Kidney glomerular epithelial cell (primary cell): ENCODE measurements around the gene GJA1.
A peak's percentile ranks its signal among the peaks of the same experiment; 100 is the strongest.
"Not testable (repeated sequence)": the region's sequence is repeated elsewhere in the genome, so short reads cannot be mapped to it uniquely, and the experiment has no call there.

Source experiments
- DNase-seq: peaks from one replicate; lab custom pipeline; 2025; lab: John Stamatoyannopoulos, UW

The GJA1 gene

GRCh38 chr6:121435444-121436069, at the start of gene GJA1:
TSS of gene GJA1 (plus strand) at chr6:121435646. CDS start at chr6:121446848, 11,202 bp downstream.
- peak; percentile 81 for DNase-seq

DNA sequence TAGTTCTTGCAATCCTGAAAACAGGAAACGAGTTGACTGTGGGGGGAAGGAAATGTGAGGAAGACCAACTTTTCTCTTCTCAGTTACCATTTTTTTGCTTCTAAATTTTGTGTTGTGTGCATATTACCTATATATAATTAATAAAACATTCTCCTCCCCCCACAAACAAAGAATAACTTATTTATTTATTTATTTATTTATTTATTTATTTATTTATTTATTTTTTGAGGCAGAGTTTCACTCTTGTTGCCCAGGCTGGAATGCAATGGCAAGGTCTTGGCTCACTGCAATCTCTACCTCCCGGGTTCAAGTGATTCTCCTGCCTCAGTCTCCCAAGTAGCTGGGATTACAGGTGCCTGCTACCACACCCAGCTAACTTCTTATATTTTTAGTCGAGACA, 48.9 kb upstream of the GJA1 start:
- not testable (repeated sequence) for DNase-seq

DNA sequence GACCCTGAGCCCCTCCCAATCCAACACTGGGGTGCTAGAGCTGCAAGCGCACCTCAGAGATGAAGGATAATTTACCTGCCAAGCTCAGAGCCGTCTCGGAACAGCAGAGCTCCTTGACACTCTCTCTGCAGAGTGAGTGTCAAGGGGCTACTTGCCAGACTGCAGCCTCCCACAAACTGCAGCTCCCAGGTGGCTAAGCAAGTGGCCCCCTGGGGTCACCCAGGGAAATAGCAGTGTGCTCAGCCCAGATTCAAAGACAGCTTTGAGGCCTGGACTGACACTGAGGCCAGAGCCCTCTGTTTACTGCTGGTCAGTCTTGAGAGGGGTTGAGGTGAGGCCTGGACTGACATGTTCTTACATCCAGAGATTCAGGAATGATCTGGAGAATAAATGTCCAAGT, 46.0 kb upstream of the GJA1 start:
- DNase-seq, result no peak

DNA sequence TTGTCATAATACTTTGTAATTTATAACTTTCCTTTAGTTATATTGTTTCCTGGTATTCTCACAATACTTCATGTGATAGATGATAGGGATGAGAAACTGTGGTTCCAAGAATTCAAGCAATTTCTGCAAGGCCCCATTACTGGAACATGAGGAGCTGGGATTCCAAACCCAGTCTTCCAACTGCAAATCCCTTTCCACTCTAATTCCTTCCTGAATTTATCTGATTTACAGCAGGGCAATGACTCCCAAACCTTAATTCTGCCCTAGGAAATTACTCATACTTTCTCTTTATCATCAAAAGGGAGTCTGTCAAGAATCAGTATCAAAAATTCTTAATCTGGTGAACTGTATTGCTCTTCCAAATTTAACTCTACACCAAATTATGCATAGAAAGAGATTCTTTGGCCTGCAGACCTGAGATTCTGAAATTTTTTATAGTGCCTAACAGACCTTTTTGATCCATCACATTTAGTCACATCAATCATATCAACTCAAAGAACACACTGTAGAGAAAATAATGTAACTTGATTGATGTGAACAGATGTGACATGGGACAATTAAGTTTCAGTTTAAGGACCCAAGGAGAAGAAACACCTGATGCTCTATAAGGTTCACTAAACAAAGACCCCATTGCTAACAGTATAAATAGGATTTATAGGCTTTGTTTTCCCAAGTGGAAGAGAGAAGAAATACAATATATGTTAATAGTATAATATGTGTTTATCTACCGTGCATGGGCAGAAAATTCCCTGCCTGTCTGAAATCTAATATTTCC, 41.5 kb upstream of the GJA1 start:
- DNase-seq, result no peak

GRCh38 chr6:121395736-121396135, 39.7 kb upstream of the GJA1 start:
- DNase-seq, result no peak

DNA sequence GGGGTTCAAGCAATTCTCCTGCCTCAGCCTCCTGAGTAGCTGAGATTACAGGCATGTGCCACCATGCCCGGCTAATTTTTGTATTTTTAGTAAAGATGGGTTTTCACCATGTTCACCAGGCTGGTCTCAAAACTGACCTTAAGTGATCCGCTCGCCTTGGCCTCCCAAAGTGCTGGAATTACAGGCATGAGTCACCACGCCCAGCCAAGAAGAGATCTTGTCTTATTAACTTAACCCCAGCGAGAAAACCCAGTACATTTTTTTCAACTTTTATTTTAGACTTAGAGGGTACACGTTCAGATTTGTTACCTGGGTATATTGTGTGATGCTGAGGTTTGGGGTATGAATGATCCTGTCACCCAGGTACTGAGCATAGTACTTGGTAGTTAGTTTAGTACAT, 38.3 kb upstream of the GJA1 start:
- DNase-seq, result not testable (repeated sequence)

- DNase-seq, result no peak
These were observed 37.3 kb upstream of the GJA1 start for GRCh38 chr6:121398127-121398526.

DNA sequence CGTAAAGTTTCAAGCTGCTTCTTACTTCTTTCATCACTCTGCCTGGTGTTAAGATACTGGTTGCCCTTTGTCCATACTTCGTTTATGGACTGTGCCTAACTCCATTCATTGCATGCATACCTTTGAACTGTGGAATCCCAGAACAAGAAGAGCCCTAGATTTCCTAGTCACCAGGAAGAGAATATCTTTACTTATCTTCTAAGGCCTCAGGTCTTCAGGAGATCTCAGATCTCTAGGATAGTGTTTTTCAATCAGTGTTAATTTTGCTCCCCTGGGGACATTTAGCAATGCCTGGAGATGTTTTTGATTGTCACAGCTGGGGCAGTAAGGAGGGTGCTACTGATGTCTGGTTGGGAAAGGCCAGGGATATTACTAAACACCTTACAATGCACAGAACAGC, 35.5 kb upstream of the GJA1 start:
- DNase-seq, result no peak

GRCh38 chr6:121403964-121404363, 31.5 kb upstream of the GJA1 start:
- no peak for DNase-seq

DNA sequence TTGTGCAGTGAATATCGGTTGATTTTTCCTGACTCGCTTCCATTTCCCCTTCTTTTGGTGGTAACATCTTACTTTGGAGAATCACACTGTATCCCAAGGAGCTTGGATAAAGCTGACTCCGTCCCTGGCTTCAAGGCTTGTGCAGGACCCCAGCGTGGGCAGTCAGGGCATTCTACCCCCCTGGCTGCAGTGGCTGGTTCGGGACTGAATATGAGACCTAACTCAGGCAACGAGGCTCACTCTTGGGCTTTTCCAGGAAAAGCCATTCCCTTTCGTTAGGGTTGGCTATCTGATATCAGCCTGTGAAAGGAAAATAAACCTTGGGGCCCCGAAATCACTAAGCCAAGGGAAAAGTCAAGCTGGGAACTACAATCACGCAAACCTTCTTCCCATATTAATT, 30.1 kb upstream of the GJA1 start:
- no peak for DNase-seq

DNA sequence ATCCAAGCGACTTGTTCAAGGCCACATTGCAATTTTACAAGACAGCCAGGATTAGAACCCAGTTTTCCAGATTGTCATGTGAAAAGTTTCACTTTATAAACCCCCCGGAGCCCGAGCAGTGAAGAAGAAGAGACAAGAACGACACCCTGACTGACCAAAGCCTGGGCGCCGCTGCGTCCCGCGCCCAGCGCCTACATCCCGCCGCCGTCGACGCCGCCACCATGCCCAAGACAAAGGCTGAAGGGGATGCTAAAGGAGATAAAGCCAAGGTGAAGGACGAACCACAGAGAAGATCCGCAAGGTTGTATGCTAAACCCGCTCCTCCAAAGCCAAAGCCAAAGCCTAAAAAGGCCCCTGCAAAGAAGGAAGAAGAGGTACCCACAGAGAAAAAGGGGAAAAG, 27.1 kb upstream of the GJA1 start:
- DNase-seq, result no peak

- DNase-seq, result no peak
These were observed 21.6 kb upstream of the GJA1 start for GRCh38 chr6:121413879-121414278.

DNA sequence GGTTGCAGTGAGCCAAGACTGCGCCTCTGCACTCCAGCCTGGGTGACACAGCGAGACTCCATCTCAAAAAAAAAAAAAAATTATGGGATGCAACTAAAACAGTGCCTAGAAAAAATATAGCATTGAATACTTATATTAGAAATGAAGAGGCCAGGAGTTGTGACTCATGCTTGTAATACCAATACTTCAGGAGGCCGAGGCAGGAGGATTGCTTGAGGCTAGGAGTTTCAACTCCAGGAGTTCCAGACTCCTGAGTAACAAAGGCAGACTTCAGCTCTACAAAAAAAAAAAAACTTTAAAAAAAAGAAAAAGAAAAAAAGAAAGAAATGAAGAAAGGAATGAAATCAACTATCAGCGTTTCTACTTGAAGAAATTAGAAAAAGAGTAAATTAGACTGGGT, 17.1 kb upstream of the GJA1 start:
- no peak for DNase-seq

GRCh38 chr6:121426686-121427085, 8.8 kb upstream of the GJA1 start:
- no peak for DNase-seq

GRCh38 chr6:121428872-121429756, 6.3 kb upstream of the GJA1 start:
- no peak for DNase-seq

DNA sequence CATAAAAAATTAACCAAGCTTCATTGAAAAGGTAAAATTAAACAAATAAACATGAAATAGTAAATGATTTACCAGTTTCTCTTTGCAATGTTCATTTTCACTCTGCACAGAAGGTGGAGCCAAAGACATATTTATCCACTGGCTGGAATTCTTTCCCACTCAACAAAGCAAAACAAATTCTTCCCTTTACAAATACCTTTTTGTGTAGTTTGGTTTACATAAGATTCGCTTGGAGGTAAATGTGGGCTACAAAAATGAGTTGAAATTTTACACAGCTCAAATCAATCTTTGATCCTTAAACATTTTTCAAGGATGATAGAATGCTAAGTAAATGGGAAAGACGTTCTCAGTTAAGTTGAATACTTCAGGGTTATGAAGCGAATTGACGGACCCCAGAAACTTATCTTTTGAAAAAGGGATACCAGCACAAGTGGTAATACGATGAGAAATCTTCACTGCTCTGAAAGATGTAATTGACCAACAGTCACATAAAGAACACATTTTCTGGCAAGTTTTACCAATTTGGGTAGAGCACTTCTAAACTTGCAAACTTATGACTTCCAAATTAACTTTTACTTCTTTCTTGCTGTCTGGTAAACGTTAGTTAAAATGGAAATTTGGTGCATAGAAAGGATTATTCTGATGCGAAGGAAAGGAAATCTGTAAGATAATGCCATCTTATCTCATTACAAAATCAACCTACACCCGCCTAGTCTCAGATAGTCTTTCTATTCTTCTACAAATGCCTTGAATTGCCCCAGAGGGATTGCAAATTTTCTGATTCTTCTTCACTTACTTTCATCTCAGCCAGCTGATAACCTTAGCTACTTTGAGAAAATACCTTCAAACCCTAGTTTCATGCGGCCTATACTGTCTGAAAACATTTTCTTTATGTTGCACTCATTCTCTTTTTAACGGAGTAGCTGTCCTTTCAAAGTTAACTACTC, 4.7 kb upstream of the GJA1 start:
- DNase-seq, result peak; percentile 56

DNA sequence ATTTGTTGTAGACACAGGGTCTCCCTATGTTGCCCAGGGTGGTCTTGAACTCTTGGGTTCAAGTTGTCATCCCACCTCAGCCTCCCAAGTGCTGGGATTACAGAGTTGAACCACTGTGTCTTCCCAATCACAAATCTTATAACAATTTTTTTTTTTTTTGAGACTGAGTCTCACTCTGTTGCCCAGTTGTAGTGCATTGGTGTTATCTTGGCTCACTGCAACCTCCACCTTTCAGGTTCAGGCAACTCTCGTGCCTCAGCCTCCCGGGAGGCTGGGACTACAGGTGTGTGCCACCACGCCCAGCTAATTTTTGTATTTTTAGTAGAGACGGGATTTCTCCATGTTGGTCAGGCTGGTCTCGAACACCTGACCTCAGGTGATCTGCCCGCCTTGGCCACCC, 3.7 kb upstream of the GJA1 start:
- DNase-seq, result not testable (repeated sequence)

- DNase-seq, result no peak
These were observed 1.2 kb upstream of the GJA1 start for GRCh38 chr6:121434037-121434770.

- peak; percentile 24 for DNase-seq
These were observed 920 bp downstream of the GJA1 start for GRCh38 chr6:121436274-121436857.
